ENCODE data around the gene CDC6. TPM values are rescaled to one million over a fixed set of nuclear protein-coding genes. Genes with fewer than 3 reads are reported as not detected.

CDC6 gene
- total RNA-seq, 2 donors from 2014 or later = 0.66 to 0.78 TPM

- H3K4me3 ChIP-seq = no peak overlapping the region
- 0 to 5% methylated on average over 5 to 6 of the region's 6 CpGs for WGBS, 2 donors
- H3K27me3 ChIP-seq = no peaks in the 10 kb centered on the region
- peaks cover 92% of the 10 kb centered on the region for H3K4me1 ChIP-seq
- H3K9me3 ChIP-seq = no peaks in the 10 kb centered on the region
- H3K27ac ChIP-seq = peak overlapping the region; percentile 68 to 89 (median 77)
- DNase-seq (peak in 3 of 4 donors; percentile 52 to 64 (median 56)), ATAC-seq (no peak)
- H3K36me3 ChIP-seq (replicated peaks in 1 of 2; ENCODE audit: insufficient read depth in 1 of 2, low read depth in 2 of 2) = no peaks in the 10 kb centered on the region
- intact Hi-C loops (cut with DNase I) = no loop called here
- TF ChIP-seq CTCF (IDR thresholded peaks at IDR 0.05) = peak in 6 of 7 experiments; percentile 30 to 37 (median 34)
- TF ChIP-seq POLR2A (IDR thresholded peaks at IDR 0.05) = no peak
These were observed 29.7 kb downstream of the CDC6 start for GRCh38 chr17:40317345-40317873.

- peak; percentile 95 to 97 (median 96) for DNase-seq
- Histone ChIP-seq H3K27me3 (no peaks in the 10 kb centered on the region), H3K9me3 (no peaks in the 10 kb centered on the region), H3K36me3 (replicated peaks in 1 of 2; ENCODE audit: insufficient read depth in 1 of 2, low read depth in 2 of 2) (no peaks in the 10 kb centered on the region), H3K4me3 (peak overlapping the region; percentile 59 to 84), H3K4me1 (peaks cover 92% of the 10 kb centered on the region), H3K27ac (peak overlapping the region; percentile 41 to 89 (median 75))
- 0% methylated on average over 23 to 67 of the region's 70 CpGs for WGBS, 2 donors
- peak; percentile 94 for ATAC-seq
- intact Hi-C loops (cut with DNase I) = no loop called here
- no peak for TF ChIP-seq CTCF (IDR thresholded peaks at IDR 0.05)
- peak; percentile 54 to 70 (median 65) for TF ChIP-seq POLR2A (IDR thresholded peaks at IDR 0.05)
These were observed 30.5 kb downstream of the CDC6 start for GRCh38 chr17:40317880-40318829.

GRCh38 chr17:40318830-40319391, 31.2 kb downstream of the CDC6 start:
- DNase-seq (no peak), ATAC-seq (no peak)
- intact Hi-C loops (cut with DNase I) = no loop called here
- WGBS, 2 donors = 2 to 14% methylated on average over 6 to 13 of the region's 13 CpGs
- Histone ChIP-seq H3K27ac (peak overlapping the region in 3 of 4 donors; percentile 68 to 89 (median 82)), H3K27me3 (no peaks in the 10 kb centered on the region), H3K36me3 (replicated peaks in 1 of 2; ENCODE audit: insufficient read depth in 1 of 2, low read depth in 2 of 2) (no peaks in the 10 kb centered on the region), H3K9me3 (no peaks in the 10 kb centered on the region), H3K4me1 (peaks cover 93% of the 10 kb centered on the region), H3K4me3 (peak overlapping the region; percentile 59 to 84)
- no peak for TF ChIP-seq POLR2A (IDR thresholded peaks at IDR 0.05)
- no peak for TF ChIP-seq CTCF (IDR thresholded peaks at IDR 0.05)

- intact Hi-C loops (cut with DNase I) = no loop called here
- no peaks in the 10 kb centered on the region for H3K9me3 ChIP-seq
- peak in 1 of 4 donors; percentile 56 for DNase-seq
- H3K27ac ChIP-seq = peak overlapping the region in 3 of 4 donors; percentile 35 to 76 (median 58)
- peaks cover 94% of the 10 kb centered on the region for H3K4me1 ChIP-seq
- ATAC-seq = no peak
- WGBS, 2 donors = 51 to 56% methylated on average over 11 of the region's 11 CpGs
- H3K36me3 ChIP-seq (replicated peaks in 1 of 2; ENCODE audit: insufficient read depth in 1 of 2, low read depth in 2 of 2) = no peaks in the 10 kb centered on the region
- no peaks in the 10 kb centered on the region for H3K27me3 ChIP-seq
- TF ChIP-seq POLR2A (IDR thresholded peaks at IDR 0.05) (no peak), CTCF (IDR thresholded peaks at IDR 0.05) (no peak)
- H3K4me3 ChIP-seq = no peak overlapping the region
These were observed 32.2 kb downstream of the CDC6 start for GRCh38 chr17:40319651-40320540.
